IMR-90 (cell line): Measurements from ENCODE around the gene CIROP.

Experiments used
- CEBPB ChIP-seq: IDR thresholded peaks from 2 replicates; pipeline ENCODE4 v1.6.1; 2012; ENCODE audit warnings: low read depth, low read length, improper control_type of control experiment
- CTCF ChIP-seq: conservative IDR thresholded peaks from 2 replicates; pipeline ENCODE4 v1.5.1; 2012; ENCODE audit warnings: mild to moderate bottlenecking, low read depth, low read length, improper control_type of control experiment
- POLR2A ChIP-seq: IDR thresholded peaks from 2 replicates; pipeline ENCODE4 v1.6.1; 2012; ENCODE audit warnings: mild to moderate bottlenecking, low read depth, low read length
- RAD21 ChIP-seq: IDR thresholded peaks from 2 replicates; pipeline ENCODE4 v1.6.1; 2012; ENCODE audit warnings: low read length, improper control_type of control experiment
- RCOR1 ChIP-seq: IDR thresholded peaks from 2 replicates; pipeline ENCODE4 v1.6.1; 2012; ENCODE audit warnings: mild to moderate bottlenecking, low read length, improper control_type of control experiment; ENCODE audit not compliant: insufficient replicate concordance
- SMC3 ChIP-seq: fragments of 150-350 bp; IDR thresholded peaks from 2 replicates; pipeline ENCODE4 v1.6.1; 2016; ENCODE audit warnings: low read depth, mild to moderate bottlenecking, antibody characterized with exemption, low read length, moderate library complexity
- TF ChIP-seq, protein P1 (sequence below): fragments of 150-350 bp; IDR thresholded peaks from 2 replicates; pipeline ENCODE4 v1.6.1; 2017; ENCODE audit warnings: mild to moderate bottlenecking, antibody characterized with exemption, low read length, low read depth
- TF ChIP-seq, protein P2 (sequence below): fragments of 150-350 bp; IDR thresholded peaks from 2 replicates; pipeline ENCODE4 v1.6.1; 2016; ENCODE audit warnings: low read depth, mild to moderate bottlenecking, low read length, moderate library complexity, borderline replicate concordance

GRCh38 chr14:23060536-23061260 is 44.1 kb downstream of the CIROP start:
- no peak for TF ChIP-seq RCOR1
- TF ChIP-seq POLR2A: no peak
- no peak for TF ChIP-seq CTCF
- TF ChIP-seq, protein P1, sequence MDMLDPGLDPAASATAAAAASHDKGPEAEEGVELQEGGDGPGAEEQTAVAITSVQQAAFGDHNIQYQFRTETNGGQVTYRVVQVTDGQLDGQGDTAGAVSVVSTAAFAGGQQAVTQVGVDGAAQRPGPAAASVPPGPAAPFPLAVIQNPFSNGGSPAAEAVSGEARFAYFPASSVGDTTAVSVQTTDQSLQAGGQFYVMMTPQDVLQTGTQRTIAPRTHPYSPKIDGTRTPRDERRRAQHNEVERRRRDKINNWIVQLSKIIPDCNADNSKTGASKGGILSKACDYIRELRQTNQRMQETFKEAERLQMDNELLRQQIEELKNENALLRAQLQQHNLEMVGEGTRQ: no peak
- TF ChIP-seq RAD21: no peak
- no peak for TF ChIP-seq CEBPB
- TF ChIP-seq, protein P2, sequence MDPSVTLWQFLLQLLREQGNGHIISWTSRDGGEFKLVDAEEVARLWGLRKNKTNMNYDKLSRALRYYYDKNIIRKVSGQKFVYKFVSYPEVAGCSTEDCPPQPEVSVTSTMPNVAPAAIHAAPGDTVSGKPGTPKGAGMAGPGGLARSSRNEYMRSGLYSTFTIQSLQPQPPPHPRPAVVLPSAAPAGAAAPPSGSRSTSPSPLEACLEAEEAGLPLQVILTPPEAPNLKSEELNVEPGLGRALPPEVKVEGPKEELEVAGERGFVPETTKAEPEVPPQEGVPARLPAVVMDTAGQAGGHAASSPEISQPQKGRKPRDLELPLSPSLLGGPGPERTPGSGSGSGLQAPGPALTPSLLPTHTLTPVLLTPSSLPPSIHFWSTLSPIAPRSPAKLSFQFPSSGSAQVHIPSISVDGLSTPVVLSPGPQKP: no peak
- TF ChIP-seq SMC3: no peak
